Erythroblast (primary cell): Measurements from ENCODE around the gene PALLD.

Experiments used
- GATA1 ChIP-seq: IDR thresholded peaks from 2 replicates; pipeline ENCODE4 v1.6.1; 2011; ENCODE audit warnings: low read depth, mild to moderate bottlenecking, control low read depth, low read length, moderate library complexity
- POLR2A ChIP-seq: IDR thresholded peaks from 2 replicates; pipeline ENCODE4 v1.6.1; 2011; ENCODE audit warnings: mild to moderate bottlenecking, low read length

DNA sequence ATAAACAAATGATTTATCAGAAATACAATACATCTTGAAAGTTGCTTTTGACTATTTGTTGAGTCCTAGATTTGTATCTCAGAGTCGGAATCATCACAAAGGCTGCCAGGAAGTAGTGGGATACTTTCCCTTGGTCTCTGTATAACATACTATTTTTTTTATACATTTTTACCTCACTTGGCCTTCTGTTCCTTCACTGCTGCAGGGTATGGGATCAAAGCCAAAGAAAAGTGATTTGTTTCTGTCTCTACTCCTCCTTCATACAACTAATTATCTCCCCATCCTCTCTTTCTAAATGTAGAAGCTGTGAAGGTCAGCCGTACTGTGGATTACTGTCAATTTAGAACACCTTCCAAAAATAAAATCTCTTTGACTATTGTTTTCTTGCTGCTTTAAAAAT, 24.9 kb downstream of the PALLD start:
- TF ChIP-seq POLR2A (no peak), GATA1 (no peak)
